Endothelial cell of umbilical vein (primary cell): ENCODE results near the gene DAND5. TPM values are rescaled to one million over a fixed set of nuclear protein-coding genes. Genes with fewer than 3 reads are reported as not detected.

Experiments used
- BruUV-seq: library from RNA; stranded (reverse); fragments of 400-500 nt; replicated peaks from 2 replicates; lab custom pipeline; 2021; lab: Mats Ljungman, UMichigan
- CTCF ChIA-PET: fragments of 300-600, 350-600 bp; sonication (Branson Sonifier 250); formaldehyde crosslinking; loops from one replicate; lab custom pipeline; 2021; ENCODE audit warnings: antibody characterized with exemption, inconsistent platforms; lab: Charles Lee
- POLR2A ChIA-PET: fragments of 300-600, 350-600 bp; sonication (Branson Sonifier 250); formaldehyde crosslinking; loops from one replicate; lab custom pipeline; 2021; ENCODE audit warnings: antibody characterized with exemption, inconsistent platforms; lab: Charles Lee
- DNase-seq: peaks from one replicate; pipeline ENCODE4 v3.0.0-alpha.2; 2011; ENCODE audit warnings: low read depth, low spot score
- FAIRE-seq: peaks from 2 replicates; lab custom pipeline; 2011; peaks lifted over from hg19 to GRCh38; lab: Jason Lieb, UNC
- H2AFZ ChIP-seq: 2 replicates; pipeline ENCODE4 v1.6.0; 2012; ENCODE audit warnings: low read depth, low read length, control low read depth, inconsistent platforms
- H3K27ac ChIP-seq: 2 replicates; pipeline ENCODE4 v1.5.1; 2011; ENCODE audit warnings: low read depth, mild to moderate bottlenecking, control low read depth, low read length, moderate library complexity; ENCODE audit not compliant: insufficient read depth
- H3K27me3 ChIP-seq, 2 experiments: 2 replicates each; pipeline versions ENCODE4 v1.6.0 to v1.6.1; 2011; ENCODE audit warnings: low read length in 2 of 2, mixed read lengths in 1 of 2; ENCODE audit not compliant: control insufficient read depth in 2 of 2, insufficient read depth in 2 of 2
- H3K36me3 ChIP-seq, 2 experiments: 2 replicates in 1 of 2; 3 replicates in 1 of 2; pipeline ENCODE4 v1.5.1; 2011; ENCODE audit warnings: low read length in 2 of 2, mild to moderate bottlenecking in 1 of 2, moderate library complexity in 1 of 2; ENCODE audit not compliant: control insufficient read depth in 2 of 2, insufficient read depth in 2 of 2; ENCODE audit errors: extremely low read depth in 1 of 2
- H3K4me1 ChIP-seq: 3 replicates; pipeline ENCODE4 v1.5.1; 2011; ENCODE audit warnings: mild to moderate bottlenecking, low read length; ENCODE audit not compliant: control insufficient read depth, insufficient read depth; ENCODE audit errors: extremely low read depth
- H3K4me2 ChIP-seq: 2 replicates; pipeline ENCODE4 v1.6.1; 2011; ENCODE audit warnings: low read length, control low read depth, mixed read lengths; ENCODE audit not compliant: insufficient read depth
- H3K4me3 ChIP-seq, 3 experiments: fragments of 200-600 bp in 1 of 3; sonication (generic), shearing (Covaris generic) in 1 of 3; replicated peaks in 1 of 3; 2 replicates each; pipeline ENCODE4 v1.5.1; 2011 to 2016; ENCODE audit warnings: control low read depth in 3 of 3, low read length in 3 of 3, mild to moderate bottlenecking in 2 of 3, inconsistent platforms in 1 of 3, low read depth in 1 of 3, moderate library complexity in 1 of 3; ENCODE audit not compliant: insufficient read depth in 1 of 3
- H3K79me2 ChIP-seq: 2 replicates; pipeline ENCODE4 v1.6.0; 2012; ENCODE audit warnings: low read length, inconsistent platforms; ENCODE audit not compliant: control insufficient read depth, insufficient read depth
- H3K9ac ChIP-seq: replicated peaks from 2 replicates; pipeline ENCODE3; 2011; ENCODE audit warnings: low read length, control low read depth; ENCODE audit not compliant: insufficient read depth; ENCODE audit errors: extremely low read depth
- H3K9me1 ChIP-seq: replicated peaks from 3 replicates; pipeline ENCODE4 v1.6.0; 2011; ENCODE audit warnings: mild to moderate bottlenecking, low read length; ENCODE audit not compliant: control insufficient read depth, insufficient read depth; ENCODE audit errors: extremely low read depth
- H3K9me3 ChIP-seq: replicated peaks from 2 replicates; pipeline ENCODE4 v1.5.1; 2012; ENCODE audit warnings: low read length, inconsistent platforms; ENCODE audit not compliant: control insufficient read depth, insufficient read depth
- H4K20me1 ChIP-seq: replicated peaks from 2 replicates; pipeline ENCODE3; 2011; ENCODE audit warnings: mild to moderate bottlenecking, low read length; ENCODE audit not compliant: control insufficient read depth, insufficient read depth; ENCODE audit errors: extremely low read depth
- EZH2 ChIP-seq: IDR thresholded peaks from 2 replicates; pipeline ENCODE4 v1.6.1; 2012; ENCODE audit warnings: borderline replicate concordance, low read depth, mild to moderate bottlenecking, moderate library complexity, low read length, inconsistent platforms; ENCODE audit not compliant: severe bottlenecking
- FOS ChIP-seq: IDR thresholded peaks from 2 replicates; pipeline ENCODE4 v1.6.1; 2011; ENCODE audit warnings: mild to moderate bottlenecking, low read length, moderate library complexity, borderline replicate concordance; ENCODE audit not compliant: insufficient read depth
- GATA2 ChIP-seq: IDR thresholded peaks from 2 replicates; pipeline ENCODE4 v1.7.0; 2011; ENCODE audit warnings: low read depth, mild to moderate bottlenecking, moderate library complexity, mixed read lengths, low read length; ENCODE audit not compliant: insufficient read length, insufficient read depth
- JUN ChIP-seq: IDR thresholded peaks from 2 replicates; pipeline ENCODE4 v1.6.1; 2011; ENCODE audit warnings: borderline replicate concordance, low read depth; ENCODE audit not compliant: insufficient read length, insufficient read depth
- MYC ChIP-seq: IDR thresholded peaks from one replicate; pipeline ENCODE4 v1.6.1; 2011; ENCODE audit warnings: mild to moderate bottlenecking, low read depth, low read length
- POLR2A ChIP-seq: IDR thresholded peaks from 2 replicates; pipeline ENCODE4 v1.6.1; 2012; ENCODE audit warnings: low read depth, mild to moderate bottlenecking, control low read depth, low read length
- POLR2AphosphoS5 ChIP-seq: IDR thresholded peaks from 2 replicates; pipeline ENCODE4 v1.6.1; 2012; ENCODE audit warnings: low read depth, mild to moderate bottlenecking, control low read depth, low read length, moderate library complexity; ENCODE audit not compliant: insufficient read depth
- dilution Hi-C: fragments of 300-500 bp; cut with MboI; formaldehyde crosslinking; loops from one replicate; pipeline ENCODE4 v1.15.0; 2019; ENCODE audit warnings: low sequenced_read_pairs; ENCODE audit not compliant: extremely low pct_ligation_motif_present
- intact Hi-C: fragments of 100-400 bp; cut with micrococcal nuclease; formaldehyde crosslinking; loops from one replicate; pipeline ENCODE4 v1.10.0; 2022
- polyA plus RNA-seq, 4 experiments: library from polyadenylated mRNA; depleted of rRNA in 3 of 4; stranded (reverse) in 3 of 4; unstranded in 1 of 4; fragments of >200 nt; gene quantifications; 2 replicates each; pipeline versions ENCODE4 v1.2.1 to v1.2.3, GENCODE V29; 2011 to 2012; ENCODE audit warnings: missing spikeins in 1 of 4
- total RNA-seq: library from RNA; stranded (reverse); gene quantifications from 2 replicates; pipeline ENCODE4 v1.2.3, GENCODE V29; 2021
- TF ChIP-seq, protein P1 (sequence below), 2 donors: IDR thresholded peaks; 1 replicate in 1 of 2; 2 replicates in 1 of 2; pipeline ENCODE4 v1.5.1; 2011; ENCODE audit warnings: low read length in 2 of 2, mild to moderate bottlenecking in 2 of 2, moderate library complexity in 2 of 2, control low read depth in 1 of 2, inconsistent platforms in 1 of 2, low read depth in 1 of 2; ENCODE audit not compliant: insufficient read depth in 1 of 2; ENCODE audit errors: extremely low read depth in 1 of 2
- TF ChIP-seq, protein P2 (sequence below): IDR thresholded peaks from 2 replicates; pipeline ENCODE4 v1.6.1; 2011; ENCODE audit not compliant: insufficient read depth, insufficient read length

DAND5 gene
- total and polyA plus RNA-seq, 2 donors (not counting 3 experiments of a cell fraction or from before 2014, with no cell fraction given) = 0.06 to 0.20 TPM

DNA sequence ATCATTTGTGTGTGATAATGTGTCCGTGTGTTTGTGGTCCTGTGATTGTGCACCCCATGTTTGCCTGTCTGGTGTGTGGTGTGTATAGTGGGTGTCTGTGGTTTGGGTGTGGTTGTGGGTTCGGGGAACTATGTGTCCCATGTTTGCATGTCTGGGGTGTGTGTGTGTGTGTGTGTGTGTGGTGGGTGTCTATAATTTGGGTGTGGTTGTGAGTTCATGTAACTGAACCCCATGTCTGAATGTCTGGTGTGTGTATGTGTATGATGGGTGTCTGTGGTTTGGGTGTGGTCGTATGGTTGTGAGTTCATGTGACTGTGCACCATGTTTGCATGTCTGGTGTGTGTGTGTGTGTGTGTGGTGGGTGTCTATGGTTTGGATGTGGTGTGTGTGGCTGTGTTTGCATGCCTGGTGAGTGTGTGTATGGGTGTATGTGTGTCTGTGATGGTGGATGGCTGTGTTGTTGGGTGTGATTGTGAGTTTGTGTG is 14.8 kb downstream of the DAND5 start:
- POLR2A ChIA-PET = no interaction called here
- no peaks in the 10 kb centered on the region for H3K79me2 ChIP-seq
- CTCF ChIA-PET = interaction anchor here (0.6 to 13.4 kb wide), 11 partner anchors 9 to 109 kb away, joined by 3 to 543 read pairs (median 7); partner anchors contain the start of gene NFIX
- peaks cover 2% of the 10 kb centered on the region for H3K4me1 ChIP-seq
- FAIRE-seq (no peak), DNase-seq (no peak)
- no peak overlapping the region for H3K4me2 ChIP-seq
- dilution Hi-C loops (no loop called here), intact Hi-C loops (no loop called here)
- no peaks in the 10 kb centered on the region for H3K36me3 ChIP-seq
- no peak overlapping the region for H2AFZ ChIP-seq
- H3K9me1 ChIP-seq = no peaks in the 10 kb centered on the region
- no peaks in the 10 kb centered on the region for H3K9me3 ChIP-seq
- no peak overlapping the region for H3K9ac ChIP-seq
- H4K20me1 ChIP-seq = no peaks in the 10 kb centered on the region
- no peak for TF ChIP-seq POLR2AphosphoS5
- no peak for TF ChIP-seq EZH2
- no peak for TF ChIP-seq FOS
- TF ChIP-seq, protein P1, sequence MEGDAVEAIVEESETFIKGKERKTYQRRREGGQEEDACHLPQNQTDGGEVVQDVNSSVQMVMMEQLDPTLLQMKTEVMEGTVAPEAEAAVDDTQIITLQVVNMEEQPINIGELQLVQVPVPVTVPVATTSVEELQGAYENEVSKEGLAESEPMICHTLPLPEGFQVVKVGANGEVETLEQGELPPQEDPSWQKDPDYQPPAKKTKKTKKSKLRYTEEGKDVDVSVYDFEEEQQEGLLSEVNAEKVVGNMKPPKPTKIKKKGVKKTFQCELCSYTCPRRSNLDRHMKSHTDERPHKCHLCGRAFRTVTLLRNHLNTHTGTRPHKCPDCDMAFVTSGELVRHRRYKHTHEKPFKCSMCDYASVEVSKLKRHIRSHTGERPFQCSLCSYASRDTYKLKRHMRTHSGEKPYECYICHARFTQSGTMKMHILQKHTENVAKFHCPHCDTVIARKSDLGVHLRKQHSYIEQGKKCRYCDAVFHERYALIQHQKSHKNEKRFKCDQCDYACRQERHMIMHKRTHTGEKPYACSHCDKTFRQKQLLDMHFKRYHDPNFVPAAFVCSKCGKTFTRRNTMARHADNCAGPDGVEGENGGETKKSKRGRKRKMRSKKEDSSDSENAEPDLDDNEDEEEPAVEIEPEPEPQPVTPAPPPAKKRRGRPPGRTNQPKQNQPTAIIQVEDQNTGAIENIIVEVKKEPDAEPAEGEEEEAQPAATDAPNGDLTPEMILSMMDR (IDR thresholded peaks at IDR 0.05; ENCODE audit: extremely low read depth in 1 of 2, insufficient read depth in 1 of 2, low read depth in 1 of 2, low read length in 2 of 2) = no peak
- no peak for TF ChIP-seq JUN
- TF ChIP-seq MYC = no peak
- no peak for TF ChIP-seq GATA2
- TF ChIP-seq, protein P2, sequence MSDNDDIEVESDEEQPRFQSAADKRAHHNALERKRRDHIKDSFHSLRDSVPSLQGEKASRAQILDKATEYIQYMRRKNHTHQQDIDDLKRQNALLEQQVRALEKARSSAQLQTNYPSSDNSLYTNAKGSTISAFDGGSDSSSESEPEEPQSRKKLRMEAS = no peak
- no peak for TF ChIP-seq POLR2A
- no peaks in the 10 kb centered on the region for H3K27me3 ChIP-seq
- no peak overlapping the region for H3K4me3 ChIP-seq
- H3K27ac ChIP-seq = no peak overlapping the region
- no TSS peak for BruUV-seq
